Activated CD8-positive, alpha-beta memory T cell treated with anti-CD3 and anti-CD28 coated beads, Interleukin-2, amount 50 U/mL, for 24 hours (primary cell): Measurements from ENCODE around the gene C19orf18.
"Not testable (repeated sequence)": the region's sequence is repeated elsewhere in the genome, so short reads cannot be mapped to it uniquely, and the experiment has no call there.

Source experiments
- DNase-seq: peaks from one replicate; pipeline ENCODE4 v3.0.0-alpha.2; 2020; ENCODE audit errors: extremely low read depth

The C19orf18 gene

DNA sequence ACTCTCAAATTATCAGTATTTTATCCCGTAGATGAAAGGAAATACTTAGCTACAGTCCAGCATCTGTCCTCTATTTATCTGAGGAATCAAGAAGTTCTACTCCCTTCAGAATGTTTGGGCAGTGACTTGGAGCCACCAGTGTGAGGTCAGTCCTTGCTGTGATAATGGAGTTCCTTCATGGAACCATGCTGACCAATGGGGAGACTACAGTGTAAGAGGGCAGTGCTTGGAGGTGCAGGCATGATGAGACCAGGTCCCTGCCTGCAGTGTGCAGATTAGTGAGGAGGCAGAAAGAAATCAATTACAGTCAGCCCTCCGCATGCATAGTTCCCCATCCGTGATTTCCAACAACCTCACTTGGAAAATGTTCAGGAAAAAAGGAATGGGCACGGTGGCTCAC, at the start of gene C19orf18:
Gene C19orf18, minus strand, starts transcription at position 101 of the 400 bp plus-strand sequence. CDS start 102 bp downstream, outside the sequence.
- no peak for DNase-seq

DNA sequence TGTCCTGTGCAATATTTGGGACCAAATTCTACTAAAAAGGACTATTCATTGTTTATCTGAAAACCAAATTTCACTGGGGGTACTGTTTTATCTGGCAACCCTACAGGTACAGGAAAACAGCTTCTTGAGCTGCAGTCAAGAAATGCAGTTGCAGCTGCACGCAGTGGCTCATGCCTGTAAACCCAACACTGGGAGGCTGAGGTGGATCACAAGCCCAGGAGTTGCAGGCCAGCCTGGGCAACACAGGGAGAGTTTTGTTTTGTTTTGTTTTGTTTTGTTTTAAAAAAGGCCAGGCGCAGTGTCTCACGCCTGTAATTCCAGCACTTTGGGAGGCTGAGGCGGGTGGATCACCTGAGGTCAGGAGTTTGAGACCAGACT, 47.9 kb upstream of the C19orf18 start:
- no peak for DNase-seq

DNA sequence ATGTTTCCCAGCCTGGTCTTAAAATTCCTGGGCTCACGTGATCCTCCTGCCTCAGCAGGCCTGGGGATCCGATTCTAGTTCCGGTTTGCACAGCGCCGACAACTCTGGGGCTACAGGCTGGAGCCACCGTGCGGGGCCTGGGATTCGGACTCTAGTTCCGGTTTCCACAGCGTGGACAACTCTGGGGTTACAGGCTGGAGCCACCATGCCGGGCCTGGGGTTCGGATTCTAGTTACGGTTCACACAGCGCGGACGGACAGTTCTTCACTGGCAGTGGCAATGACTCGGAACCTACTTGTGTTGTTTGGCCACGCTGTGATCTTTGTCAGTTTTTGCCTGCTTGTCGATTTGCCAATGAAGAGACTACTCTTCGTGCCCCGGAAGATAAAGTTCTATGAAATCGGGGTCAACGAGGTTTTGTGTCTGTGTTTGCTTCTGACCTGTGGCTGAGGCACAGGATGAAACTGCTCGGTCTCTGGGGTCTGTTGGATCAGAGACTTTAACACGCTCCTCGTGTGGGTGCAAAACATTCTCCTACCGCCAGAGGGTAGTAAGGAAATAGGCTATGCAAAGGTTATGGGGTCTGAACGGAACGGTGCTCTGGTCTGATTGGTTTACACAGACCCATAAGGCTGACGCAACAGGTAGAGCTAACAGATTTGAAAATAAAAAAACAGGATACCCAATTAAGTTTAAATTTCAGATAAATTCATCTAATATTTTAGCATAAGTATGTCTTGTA, 47.4 kb upstream of the C19orf18 start:
- no peak for DNase-seq

DNA sequence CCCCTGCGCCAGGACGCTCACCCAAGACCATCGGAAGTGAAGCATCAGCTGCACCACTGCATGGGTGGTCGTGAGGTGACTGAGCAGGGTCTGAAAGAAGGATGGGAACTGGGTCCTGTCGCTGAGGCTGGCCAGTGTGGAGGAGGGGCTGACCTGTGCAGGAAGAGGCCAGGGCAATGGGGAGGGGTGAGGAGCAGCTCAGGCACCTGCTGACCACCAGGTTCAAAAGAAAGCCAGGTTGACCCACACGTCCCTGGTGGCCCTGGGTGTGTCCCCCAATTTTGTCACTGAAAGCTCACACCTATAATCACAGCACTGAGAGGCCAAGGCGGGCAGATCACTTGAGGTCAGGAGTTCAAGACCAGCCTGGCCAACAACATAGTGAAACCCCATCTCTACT, 45.8 kb upstream of the C19orf18 start:
- no peak for DNase-seq

DNA sequence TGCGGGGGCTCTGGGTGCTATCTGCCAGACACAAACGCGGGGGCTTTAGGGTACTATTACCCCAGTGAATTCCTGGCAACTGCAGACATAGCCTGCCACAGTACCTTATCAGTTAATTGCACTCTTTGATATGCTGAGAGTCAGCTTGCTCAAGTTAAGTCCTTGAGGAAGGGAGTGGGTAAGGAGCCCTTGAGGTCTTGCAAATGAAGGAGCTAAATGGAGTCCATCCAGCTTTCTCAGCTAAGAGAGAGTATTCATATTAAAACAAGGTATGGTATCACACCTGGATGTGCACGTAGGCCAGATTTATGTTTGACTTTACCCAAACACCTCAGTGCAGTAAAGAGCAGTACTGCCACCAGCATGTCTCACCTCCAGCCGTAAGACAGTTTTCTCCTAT, 39.8 kb upstream of the C19orf18 start:
- DNase-seq: no peak

DNA sequence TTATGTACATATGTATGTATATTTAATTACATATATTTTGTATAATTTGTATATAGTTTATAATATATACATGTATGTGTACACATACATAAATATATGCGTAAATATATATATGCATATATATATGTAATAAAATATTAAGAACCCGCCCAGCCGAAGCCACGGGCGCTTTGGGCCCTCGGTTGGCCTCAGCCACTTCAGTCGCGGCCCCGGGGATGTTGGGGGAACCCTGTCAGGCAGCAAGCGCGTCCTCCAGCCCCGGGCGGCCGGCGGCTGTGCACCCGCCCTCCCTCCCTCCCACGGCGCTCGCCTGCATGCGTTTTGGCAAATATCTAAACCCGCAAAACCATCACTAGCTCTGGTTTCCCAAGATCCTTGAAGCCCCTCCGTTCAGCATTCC, 36.2 kb upstream of the C19orf18 start:
- DNase-seq: no peak

DNA sequence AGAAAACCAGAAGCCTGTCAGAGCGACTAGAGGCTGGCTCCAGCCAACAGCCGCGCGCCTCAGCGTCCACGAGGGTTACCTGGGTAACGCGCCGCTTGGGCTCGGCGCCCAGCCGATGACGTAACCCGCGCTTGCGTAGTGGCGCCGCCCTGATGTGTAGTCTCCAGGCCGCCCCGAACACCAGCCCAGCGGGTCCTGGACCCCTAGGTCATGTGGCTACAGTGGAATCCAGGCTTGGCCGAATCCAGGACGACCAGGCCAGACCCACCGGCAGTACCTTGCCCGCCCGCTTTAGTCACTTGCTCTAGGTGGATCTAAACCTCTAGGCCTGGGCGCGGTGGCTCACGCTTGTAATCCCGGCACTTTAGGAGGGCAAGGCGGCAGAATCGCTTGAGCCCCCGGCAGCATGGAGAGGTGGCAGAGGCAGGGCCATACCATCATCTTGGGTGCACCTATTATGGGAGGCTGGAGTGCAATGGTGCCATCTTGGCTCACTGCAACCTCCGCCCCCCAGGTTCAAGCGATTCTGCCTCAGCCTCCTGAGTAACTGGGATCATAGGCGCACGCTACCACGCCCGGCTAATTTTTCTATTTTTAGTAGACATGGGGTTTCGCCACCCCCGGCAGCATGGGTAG, 35.5 kb upstream of the C19orf18 start:
- DNase-seq: no peak

DNA sequence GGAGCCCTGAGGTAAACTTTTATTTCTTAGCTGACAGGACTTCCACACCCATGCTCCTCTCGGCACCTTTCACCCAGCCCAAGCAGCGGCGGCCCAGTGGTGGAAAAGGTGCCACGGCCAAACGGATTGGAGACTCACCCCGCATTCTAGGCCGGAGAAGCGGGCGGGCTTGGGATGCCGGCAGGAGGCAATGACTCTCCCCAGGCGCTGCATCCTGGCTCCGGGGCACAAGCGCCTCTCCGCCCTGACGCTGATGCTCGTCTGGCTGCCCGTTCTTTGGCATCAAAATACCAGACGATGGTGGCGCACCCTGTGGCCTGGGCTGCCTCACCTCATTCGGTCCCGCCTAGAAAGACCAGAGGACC, 34.9 kb upstream of the C19orf18 start:
- no peak for DNase-seq

DNA sequence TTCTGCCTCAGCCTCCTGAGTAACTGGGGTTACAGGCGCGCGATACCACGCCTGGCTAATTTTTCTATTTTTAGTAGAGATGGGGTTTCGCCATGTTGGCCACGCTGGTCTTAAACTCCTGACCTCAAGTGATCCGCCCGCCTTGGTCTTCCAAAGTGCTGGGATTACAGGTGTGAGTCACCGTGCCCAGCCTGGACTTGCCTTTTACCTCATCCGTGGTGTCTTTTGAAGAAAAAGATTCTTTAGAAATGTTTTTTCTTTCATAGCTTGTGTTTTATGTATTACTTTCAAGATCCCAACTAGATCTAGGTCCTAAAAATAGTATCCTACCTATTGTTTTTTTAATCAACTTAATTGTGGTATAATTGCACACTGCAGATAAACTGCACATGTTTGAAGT, 34.5 kb upstream of the C19orf18 start:
- DNase-seq: not testable (repeated sequence)

DNA sequence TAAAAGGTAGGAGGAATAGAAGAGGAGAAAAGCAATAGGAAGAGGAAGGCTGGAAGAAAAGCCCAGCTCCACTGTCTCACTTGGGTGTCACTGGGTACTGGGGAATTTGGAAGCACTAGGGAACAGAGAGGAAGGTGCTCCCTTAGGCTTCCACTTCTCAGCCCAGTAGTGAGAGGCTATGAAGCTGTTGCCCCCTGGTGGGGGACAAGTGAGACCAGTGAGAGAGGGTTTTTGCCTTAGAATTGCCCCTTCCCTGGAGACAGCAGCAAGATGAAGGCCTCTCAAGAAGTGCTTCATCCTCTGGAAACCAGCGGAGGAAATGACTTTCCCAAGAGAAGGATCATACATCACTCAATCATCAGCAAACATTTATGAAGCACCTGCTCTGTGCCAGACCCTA, 33.0 kb upstream of the C19orf18 start:
- no peak for DNase-seq

DNA sequence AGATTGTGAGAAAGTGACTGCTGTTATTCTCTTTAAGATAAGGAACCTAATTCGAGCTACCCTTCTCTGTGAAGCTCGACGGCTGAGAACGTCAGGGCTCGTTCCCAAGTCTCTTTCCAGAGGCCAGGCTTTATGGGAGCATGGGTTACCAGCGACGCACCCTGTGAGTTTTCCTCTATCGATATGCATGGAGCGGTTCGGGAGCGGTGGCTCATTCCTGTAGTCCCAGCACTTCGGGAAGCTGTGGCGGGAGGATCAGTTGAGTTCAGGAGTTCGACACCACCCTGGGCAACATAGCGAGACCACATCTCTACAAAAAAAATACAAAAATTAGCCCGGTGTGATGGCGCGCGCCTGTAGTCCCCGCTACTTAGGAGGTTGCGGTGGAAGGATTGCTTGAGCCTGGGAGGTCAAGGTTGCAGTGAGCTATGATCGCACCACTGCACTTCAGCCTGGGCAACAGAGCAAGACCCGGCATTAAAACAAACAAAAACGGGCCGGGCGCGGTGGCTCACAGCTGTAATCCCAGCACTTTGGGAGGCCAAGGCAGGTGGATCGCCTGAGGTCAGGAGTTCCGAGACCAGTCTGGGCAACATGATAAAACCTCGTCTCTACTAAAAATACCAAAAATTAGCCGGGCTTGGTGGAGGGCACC, 29.0 kb upstream of the C19orf18 start:
- DNase-seq: no peak

DNA sequence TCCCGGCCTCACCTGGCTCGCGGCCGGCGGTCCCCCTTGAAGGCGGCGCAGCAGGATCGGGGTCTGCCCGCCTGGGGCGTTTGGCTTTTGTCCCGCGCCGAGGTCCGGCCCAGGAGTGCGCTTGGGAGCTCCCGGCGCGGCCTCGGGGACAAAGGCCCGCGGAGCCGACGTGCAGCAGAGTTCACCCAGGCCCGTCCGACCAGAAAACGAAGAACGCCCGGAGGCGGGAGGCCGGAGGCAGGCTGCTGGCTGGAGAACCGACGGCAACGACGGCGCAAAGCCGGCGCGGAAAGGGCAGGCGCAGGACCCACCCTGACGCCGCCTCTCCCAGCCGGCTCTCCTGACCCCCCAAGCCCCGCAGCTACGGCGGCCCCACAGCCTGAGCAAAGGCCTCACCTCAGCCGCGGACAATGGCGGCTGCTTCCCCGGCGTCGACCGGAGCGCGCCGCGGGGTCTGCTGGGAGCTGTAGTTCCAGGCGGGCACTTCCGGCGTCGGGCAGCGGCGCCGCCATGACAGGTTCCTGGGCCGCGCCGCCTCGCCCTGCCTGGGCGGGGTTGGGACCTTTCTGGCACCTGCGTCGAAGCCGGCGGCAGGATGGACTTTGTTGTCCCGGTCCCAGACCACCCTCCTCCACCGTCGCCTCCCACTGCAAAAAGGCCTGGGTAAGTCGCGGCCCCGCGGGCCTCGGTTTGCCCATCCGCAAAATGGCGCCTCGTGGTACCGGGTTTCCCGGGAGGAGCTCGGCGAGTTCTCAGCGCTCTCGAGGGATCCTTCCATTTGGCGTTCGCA, 28.2 kb upstream of the C19orf18 start, which contains the start of gene ZNF606:
Gene ZNF606, minus strand, starts transcription at position 437 of the 790 bp plus-strand sequence. CDS start 1,501 bp downstream, outside the sequence.
- peak; percentile 49 for DNase-seq

DNA sequence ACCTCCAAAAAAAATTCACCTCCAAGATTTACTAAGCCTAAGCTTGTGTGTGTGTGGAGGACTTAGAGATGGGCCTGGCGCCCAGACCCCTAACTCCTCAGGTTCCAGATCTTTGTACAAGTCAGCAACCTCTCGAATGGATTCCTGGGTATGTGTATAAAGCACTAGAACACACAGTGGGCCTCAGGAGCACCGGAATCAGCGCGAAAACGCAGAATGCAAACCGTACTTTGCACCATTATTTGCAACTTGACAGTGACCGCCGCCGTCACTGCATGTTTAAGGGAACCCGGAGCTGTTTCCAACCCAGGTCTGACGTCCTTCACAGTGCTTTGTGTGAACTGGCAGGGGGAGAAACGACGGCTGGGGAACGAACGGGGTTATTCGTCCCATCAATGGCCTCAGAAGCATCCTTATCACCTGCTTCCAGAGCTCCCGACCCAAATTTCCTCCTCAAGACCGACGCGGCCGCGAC, 27.6 kb upstream of the C19orf18 start:
- no peak for DNase-seq

DNA sequence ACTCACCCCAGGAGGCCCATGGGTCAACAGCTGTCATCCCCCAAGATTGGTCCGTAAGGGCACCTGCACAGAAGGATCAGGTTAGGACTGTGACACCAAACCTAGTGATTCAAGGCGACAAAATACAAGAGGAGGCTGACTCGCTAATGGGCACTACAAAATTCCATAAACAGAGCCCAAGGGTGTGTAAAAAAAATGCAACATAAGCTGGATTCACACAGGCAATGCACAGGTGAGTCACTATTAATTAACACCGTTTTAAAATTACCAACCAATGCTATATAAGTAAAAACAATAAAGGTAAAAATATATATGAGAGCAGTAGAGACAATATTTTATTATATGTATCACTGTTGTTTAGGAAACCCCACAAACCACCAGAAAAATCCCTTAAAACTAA, 26.3 kb upstream of the C19orf18 start:
- no peak for DNase-seq

DNA sequence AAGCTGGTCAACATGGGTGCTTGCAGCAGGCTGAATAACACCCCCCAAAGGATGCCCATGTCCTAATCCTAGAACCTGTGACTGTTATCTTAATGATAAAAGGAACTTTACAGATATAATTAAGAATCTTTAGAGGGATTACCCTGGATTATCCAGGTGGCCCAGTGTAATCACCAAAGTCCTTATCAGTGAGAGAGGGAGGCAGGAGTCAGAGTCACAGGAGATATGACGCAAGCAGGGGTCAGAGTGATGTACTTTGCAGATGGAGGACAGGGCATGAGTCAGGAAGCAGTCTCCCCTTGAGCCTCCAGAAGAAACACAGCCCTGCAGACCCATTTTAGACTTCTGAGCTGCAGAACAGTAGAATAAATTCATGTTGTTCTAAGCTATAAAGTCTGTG, 18.5 kb upstream of the C19orf18 start:
- no peak for DNase-seq

DNA sequence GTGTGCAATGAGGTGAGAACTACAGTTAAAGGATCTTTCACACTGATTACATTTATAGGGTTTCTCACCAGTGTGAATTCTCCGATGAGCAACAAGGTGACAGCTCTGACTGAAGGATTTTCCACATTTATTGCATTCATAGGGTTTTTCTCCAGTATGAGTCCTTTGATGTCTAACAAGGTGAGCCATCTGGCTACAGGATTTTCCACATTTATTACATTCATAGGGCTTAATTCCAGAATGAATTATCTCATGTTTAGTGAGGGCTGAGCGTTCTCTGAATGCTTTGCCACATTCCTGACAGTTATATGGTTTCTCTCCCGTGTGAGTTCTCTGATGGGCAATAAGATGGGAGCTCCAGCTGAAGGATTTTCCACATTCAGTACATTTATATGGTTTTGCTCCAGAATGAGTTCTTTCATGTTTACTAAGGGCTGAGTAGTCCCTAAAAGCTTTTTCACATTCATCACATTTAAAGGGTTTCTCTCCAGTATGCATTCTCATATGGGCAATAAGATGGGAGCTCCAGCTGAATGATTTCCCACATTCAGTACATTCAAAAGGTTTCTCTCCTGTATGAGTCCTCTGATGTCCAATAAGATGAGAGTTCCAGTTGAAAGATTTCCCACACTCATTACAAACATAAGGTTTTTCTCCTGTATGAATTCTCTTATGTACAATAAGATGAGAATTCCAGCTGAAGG, 4.4 kb upstream of the C19orf18 start:
- DNase-seq: no peak

DNA sequence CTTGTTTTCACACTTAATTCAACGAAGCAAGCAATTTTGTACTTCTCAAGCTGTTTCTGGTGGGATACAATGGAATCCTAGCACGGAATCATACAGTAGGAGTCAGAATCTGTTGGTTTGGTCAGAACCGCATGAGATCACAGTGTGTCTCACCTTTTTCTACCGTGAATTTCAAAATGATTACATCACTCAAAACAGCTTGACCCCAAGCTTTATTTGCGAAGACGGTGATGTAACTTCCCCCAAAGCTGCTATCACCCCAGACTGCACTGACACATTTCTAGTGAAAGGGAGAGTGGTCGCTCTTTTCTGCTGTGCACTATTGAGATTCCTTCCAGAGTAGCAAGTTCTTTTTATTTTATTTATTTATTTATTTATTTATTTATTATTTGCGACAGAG, 9.6 kb downstream of the C19orf18 start:
- DNase-seq: no peak

DNA sequence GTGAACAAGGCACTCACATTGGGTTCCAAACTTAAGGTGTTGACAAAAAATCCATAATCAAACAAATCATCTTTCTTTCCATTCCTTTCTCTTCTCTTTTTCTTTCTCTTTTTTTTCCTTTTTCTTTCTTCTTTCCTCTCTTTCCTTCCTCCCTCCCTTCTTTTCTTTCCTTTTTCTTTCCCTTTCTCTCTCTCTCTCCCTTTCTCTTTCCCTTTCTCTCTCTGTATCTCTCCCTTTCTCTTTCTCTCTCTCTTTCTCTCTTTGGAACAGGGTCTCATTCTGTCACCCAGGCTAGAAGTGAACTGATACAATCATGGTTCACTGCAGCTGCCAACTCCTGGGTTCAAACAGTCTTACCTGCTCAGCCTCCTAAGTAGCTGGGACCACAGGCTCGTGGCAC, 12.5 kb downstream of the C19orf18 start:
- no peak for DNase-seq

DNA sequence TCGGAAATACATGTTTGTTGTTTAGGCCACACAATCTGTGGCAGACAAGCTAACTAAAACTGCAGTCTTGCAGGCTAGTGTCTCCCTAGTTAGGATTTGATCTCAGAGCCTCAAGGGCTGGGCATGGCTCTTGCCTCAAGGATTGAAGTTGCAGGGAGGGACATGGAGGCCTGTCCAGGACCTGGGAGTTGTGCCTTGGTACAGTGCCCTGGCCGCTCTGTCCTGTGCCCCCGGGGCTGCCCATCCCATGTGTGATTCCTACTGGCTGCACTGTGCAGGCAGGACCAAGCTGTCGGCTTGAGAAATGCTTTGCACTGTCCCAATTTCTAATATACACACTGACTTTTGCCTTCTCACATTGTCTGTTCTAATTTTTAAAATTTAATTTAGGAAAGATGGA, 19.3 kb downstream of the C19orf18 start:
- no peak for DNase-seq

DNA sequence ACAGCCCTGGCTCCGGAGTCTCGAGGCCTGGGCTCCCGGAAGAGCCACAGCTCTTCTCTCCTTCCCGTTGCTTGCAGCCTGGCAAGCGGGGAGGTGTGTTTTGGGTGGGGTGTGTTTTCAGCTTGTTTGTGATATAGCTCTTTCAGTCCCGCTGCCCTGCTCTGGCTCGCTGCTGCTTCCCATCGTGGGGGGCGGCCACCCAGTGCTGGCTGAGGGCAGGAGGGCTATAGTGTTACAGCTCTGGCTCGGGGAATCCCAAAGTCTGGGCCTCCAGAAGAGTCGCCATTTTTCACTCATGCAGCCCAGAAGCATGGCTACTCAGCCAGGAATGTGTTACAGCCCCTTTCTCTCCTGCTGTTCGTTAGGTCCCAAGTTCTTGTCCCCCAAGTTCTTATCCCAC, 24.6 kb downstream of the C19orf18 start:
- DNase-seq: no peak

DNA sequence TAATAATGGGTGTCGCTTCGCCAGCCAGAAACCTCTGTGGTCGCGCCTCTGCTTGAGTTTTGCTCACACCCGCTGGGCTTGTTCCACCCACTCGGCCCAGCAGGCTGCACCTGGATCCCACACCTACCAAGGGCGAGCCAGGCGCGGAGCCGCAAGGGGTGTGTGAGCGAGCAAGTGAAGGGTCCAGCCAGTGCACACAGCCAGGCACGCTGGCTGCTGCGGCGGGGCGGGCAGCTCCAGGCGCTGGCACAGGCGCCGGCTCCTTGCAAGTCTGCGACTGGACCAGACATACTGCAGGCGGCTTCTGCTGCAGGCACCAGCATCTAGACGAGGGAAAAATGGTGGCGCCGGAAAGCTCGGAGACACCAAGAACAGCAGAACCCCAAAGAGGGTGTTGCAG, 25.0 kb downstream of the C19orf18 start:
- no peak for DNase-seq
